Neural cell (in vitro differentiated cells): ENCODE measurements around the gene AFG1L. TPM values are rescaled to one million over a fixed set of nuclear protein-coding genes. Genes with fewer than 3 reads are reported as not detected.
"Not testable (repeated sequence)": the region's sequence is repeated elsewhere in the genome, so short reads cannot be mapped to it uniquely, and the experiment has no call there.

ENCODE experiments used
- H2AFZ ChIP-seq: fragments of 200-600, 300-800 bp; sonication (generic), shearing (Covaris generic); 2 replicates; pipeline ENCODE4 v1.6.0; 2014; ENCODE audit warnings: low read depth, mild to moderate bottlenecking, antibody characterized with exemption, low read length, moderate library complexity
- H3F3A ChIP-seq: fragments of 200-600 bp; shearing (Covaris generic); 2 replicates; pipeline ENCODE4 v1.6.1; 2016; ENCODE audit warnings: mild to moderate bottlenecking, moderate library complexity, mixed read lengths, antibody characterized with exemption, low read length; ENCODE audit not compliant: insufficient read depth, poor library complexity, severe bottlenecking
- H3K27ac ChIP-seq: fragments of 200-600, 300-800 bp; sonication (generic), shearing (Covaris generic); 2 replicates; pipeline ENCODE4 v1.5.1; 2014; ENCODE audit warnings: mild to moderate bottlenecking, low read length, moderate library complexity
- H3K27me3 ChIP-seq: fragments of 300-800, 200-600 bp; sonication (generic), shearing (Covaris generic); 2 replicates; pipeline ENCODE4 v1.6.0; 2014; ENCODE audit warnings: mild to moderate bottlenecking, low read depth, low read length, moderate library complexity; ENCODE audit not compliant: insufficient read depth
- H3K36me3 ChIP-seq: fragments of 300-800, 200-600 bp; sonication (generic), shearing (Covaris generic); 2 replicates; pipeline ENCODE4 v1.5.1; 2014; ENCODE audit warnings: mild to moderate bottlenecking, antibody characterized with exemption, low read length, moderate library complexity; ENCODE audit not compliant: insufficient read depth
- H3K4me2 ChIP-seq: fragments of 300-800, 200-600 bp; sonication (generic), shearing (Covaris generic); 2 replicates; pipeline ENCODE4 v1.6.0; 2014; ENCODE audit warnings: mild to moderate bottlenecking, low read length
- H3K4me3 ChIP-seq: fragments of 300-800, 200-600 bp; sonication (generic), shearing (Covaris generic); 2 replicates; pipeline ENCODE4 v1.5.1; 2014; ENCODE audit warnings: mild to moderate bottlenecking, low read length, moderate library complexity
- H3K79me2 ChIP-seq: fragments of 200-600 bp; shearing (Covaris generic); replicated peaks from 2 replicates; pipeline ENCODE4 v1.6.0; 2014; ENCODE audit warnings: mild to moderate bottlenecking, low read length, moderate library complexity; ENCODE audit not compliant: insufficient read depth
- H3K9ac ChIP-seq: fragments of 300-800, 200-600 bp; sonication (generic), shearing (Covaris generic); 2 replicates; pipeline ENCODE4 v1.6.1; 2016; ENCODE audit warnings: mild to moderate bottlenecking, low read length, mixed read lengths
- H3K9me2 ChIP-seq: fragments of 200-600 bp; shearing (Covaris generic); 2 replicates; pipeline ENCODE4 v1.6.1; 2016; ENCODE audit warnings: mild to moderate bottlenecking, low read length, mixed read lengths; ENCODE audit not compliant: insufficient read depth
- H3K9me3 ChIP-seq: fragments of 200-600, 300-800 bp; sonication (generic), shearing (Covaris generic); 2 replicates; pipeline ENCODE4 v1.6.1; 2016; ENCODE audit warnings: mild to moderate bottlenecking, mixed run types, low read length, moderate library complexity, mixed read lengths
- H4K20me1 ChIP-seq: fragments of 200-600 bp; shearing (Covaris generic); 2 replicates; pipeline ENCODE4 v1.6.1; 2016; ENCODE audit warnings: mild to moderate bottlenecking, mixed run types; ENCODE audit not compliant: insufficient read depth
- EP300 ChIP-seq: fragments of 450-650 bp; conservative IDR thresholded peaks from 2 replicates; pipeline ENCODE4 v1.6.1; 2014; ENCODE audit warnings: antibody characterized with exemption, mild to moderate bottlenecking, moderate library complexity; ENCODE audit not compliant: poor library complexity, severe bottlenecking
- EZH2 ChIP-seq: fragments of 200-600, 300-800 bp; shearing (Covaris generic), sonication (generic); IDR thresholded peaks from 2 replicates; pipeline ENCODE4 v1.6.1; 2014; ENCODE audit warnings: antibody characterized with exemption, low read length, borderline replicate concordance, mild to moderate bottlenecking; ENCODE audit not compliant: insufficient read depth, poor library complexity, severe bottlenecking
- MXI1 ChIP-seq: fragments of 450-650 bp; conservative IDR thresholded peaks from 2 replicates; pipeline ENCODE4 v1.6.1; 2014; ENCODE audit warnings: antibody characterized with exemption, mild to moderate bottlenecking; ENCODE audit not compliant: poor library complexity, severe bottlenecking
- POLR2AphosphoS5 ChIP-seq: IDR thresholded peaks from 2 replicates; pipeline ENCODE4 v1.6.1; 2012
- RAD21 ChIP-seq: fragments of 450-650 bp; conservative IDR thresholded peaks from 2 replicates; pipeline ENCODE4 v1.6.1; 2014; ENCODE audit warnings: antibody characterized with exemption, mild to moderate bottlenecking, moderate library complexity
- SMC3 ChIP-seq: fragments of 450-650 bp; conservative IDR thresholded peaks from 2 replicates; pipeline ENCODE4 v1.6.1; 2014; ENCODE audit warnings: antibody characterized with exemption, mild to moderate bottlenecking, moderate library complexity; ENCODE audit not compliant: poor library complexity
- TAF1 ChIP-seq: IDR thresholded peaks from 2 replicates; pipeline ENCODE4 v1.6.1; 2012; ENCODE audit warnings: low read depth
- polyA plus RNA-seq: library from polyadenylated mRNA; depleted of rRNA; stranded (reverse); fragments of >200 nt; gene quantifications from 2 replicates; pipeline ENCODE4 v1.2.3, GENCODE V29; 2014
- TF ChIP-seq, protein P1 (sequence below): fragments of 450-650 bp; IDR thresholded peaks from 2 replicates; pipeline ENCODE4 v1.5.1; 2014; ENCODE audit warnings: antibody characterized with exemption, mild to moderate bottlenecking, moderate library complexity; ENCODE audit not compliant: poor library complexity, severe bottlenecking
- TF ChIP-seq, protein P2 (sequence below): IDR thresholded peaks from 2 replicates; pipeline ENCODE4 v1.6.1; 2012; ENCODE audit warnings: borderline replicate concordance

AFG1L gene
- polyA plus RNA-seq, 1 donor from 2014 or later, result 3.3 TPM

DNA sequence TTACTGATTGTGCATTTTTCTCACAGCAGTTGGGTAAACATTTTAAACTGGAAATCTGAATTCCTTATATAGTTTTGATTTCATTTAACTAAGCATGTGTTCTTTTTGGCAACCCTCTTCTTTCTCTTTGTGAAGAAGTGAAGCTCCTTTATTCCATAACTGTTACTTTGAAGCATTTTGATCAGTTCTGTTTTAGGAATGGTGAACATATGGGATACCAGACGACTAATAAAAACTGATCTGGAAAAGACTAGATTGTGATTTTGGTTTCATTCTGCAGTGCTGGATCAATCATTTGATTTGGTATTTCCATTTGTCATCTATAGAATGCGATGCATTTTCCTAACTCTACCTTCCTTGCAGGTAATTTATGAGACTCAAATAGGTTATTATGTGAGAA is 9.8 kb downstream of the AFG1L start:
- TF ChIP-seq MXI1 (no peak), RAD21 (no peak), TAF1 (no peak), POLR2AphosphoS5 (no peak), EZH2 (no peak), EP300 (no peak), SMC3 (no peak)
- TF ChIP-seq, protein P1, sequence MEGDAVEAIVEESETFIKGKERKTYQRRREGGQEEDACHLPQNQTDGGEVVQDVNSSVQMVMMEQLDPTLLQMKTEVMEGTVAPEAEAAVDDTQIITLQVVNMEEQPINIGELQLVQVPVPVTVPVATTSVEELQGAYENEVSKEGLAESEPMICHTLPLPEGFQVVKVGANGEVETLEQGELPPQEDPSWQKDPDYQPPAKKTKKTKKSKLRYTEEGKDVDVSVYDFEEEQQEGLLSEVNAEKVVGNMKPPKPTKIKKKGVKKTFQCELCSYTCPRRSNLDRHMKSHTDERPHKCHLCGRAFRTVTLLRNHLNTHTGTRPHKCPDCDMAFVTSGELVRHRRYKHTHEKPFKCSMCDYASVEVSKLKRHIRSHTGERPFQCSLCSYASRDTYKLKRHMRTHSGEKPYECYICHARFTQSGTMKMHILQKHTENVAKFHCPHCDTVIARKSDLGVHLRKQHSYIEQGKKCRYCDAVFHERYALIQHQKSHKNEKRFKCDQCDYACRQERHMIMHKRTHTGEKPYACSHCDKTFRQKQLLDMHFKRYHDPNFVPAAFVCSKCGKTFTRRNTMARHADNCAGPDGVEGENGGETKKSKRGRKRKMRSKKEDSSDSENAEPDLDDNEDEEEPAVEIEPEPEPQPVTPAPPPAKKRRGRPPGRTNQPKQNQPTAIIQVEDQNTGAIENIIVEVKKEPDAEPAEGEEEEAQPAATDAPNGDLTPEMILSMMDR, result no peak
- TF ChIP-seq, protein P2, sequence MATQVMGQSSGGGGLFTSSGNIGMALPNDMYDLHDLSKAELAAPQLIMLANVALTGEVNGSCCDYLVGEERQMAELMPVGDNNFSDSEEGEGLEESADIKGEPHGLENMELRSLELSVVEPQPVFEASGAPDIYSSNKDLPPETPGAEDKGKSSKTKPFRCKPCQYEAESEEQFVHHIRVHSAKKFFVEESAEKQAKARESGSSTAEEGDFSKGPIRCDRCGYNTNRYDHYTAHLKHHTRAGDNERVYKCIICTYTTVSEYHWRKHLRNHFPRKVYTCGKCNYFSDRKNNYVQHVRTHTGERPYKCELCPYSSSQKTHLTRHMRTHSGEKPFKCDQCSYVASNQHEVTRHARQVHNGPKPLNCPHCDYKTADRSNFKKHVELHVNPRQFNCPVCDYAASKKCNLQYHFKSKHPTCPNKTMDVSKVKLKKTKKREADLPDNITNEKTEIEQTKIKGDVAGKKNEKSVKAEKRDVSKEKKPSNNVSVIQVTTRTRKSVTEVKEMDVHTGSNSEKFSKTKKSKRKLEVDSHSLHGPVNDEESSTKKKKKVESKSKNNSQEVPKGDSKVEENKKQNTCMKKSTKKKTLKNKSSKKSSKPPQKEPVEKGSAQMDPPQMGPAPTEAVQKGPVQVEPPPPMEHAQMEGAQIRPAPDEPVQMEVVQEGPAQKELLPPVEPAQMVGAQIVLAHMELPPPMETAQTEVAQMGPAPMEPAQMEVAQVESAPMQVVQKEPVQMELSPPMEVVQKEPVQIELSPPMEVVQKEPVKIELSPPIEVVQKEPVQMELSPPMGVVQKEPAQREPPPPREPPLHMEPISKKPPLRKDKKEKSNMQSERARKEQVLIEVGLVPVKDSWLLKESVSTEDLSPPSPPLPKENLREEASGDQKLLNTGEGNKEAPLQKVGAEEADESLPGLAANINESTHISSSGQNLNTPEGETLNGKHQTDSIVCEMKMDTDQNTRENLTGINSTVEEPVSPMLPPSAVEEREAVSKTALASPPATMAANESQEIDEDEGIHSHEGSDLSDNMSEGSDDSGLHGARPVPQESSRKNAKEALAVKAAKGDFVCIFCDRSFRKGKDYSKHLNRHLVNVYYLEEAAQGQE, result no peak
- H3K79me2 ChIP-seq, result no peaks in the 10 kb centered on the region

DNA sequence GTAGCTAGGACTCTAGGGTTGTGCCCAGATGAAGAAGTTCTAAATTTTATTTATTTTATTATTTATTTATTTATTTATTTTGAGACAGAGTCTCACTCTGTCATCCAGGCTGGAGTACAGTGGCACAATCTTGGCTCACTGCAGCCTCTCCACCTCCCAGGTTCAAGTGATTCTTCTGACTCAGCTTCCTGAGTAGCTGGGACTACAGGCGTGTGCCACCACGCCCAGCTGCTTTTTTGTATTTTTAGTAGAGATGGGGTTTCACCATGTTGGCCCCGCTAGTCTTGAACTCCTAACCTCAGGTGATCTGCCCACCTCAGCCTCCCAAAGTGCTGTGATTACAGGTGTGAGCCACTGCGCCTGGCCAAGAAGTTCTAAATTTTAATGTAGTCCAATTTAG is 13.8 kb downstream of the AFG1L start:
- not testable (repeated sequence) for H3K79me2 ChIP-seq, H3K27me3 ChIP-seq, H3K4me2 ChIP-seq, H3K9ac ChIP-seq, H3F3A ChIP-seq, H3K36me3 ChIP-seq, H3K27ac ChIP-seq, H3K9me2 ChIP-seq, H3K9me3 ChIP-seq, H3K4me3 ChIP-seq, H4K20me1 ChIP-seq, H2AFZ ChIP-seq

More for the DNA sequence above, 9.8 kb downstream of the AFG1L start:
- H4K20me1 ChIP-seq, result no peaks in the 10 kb centered on the region
- H3K9me2 ChIP-seq, result no peaks in the 10 kb centered on the region
- no peaks in the 10 kb centered on the region for H3F3A ChIP-seq
- no peaks in the 10 kb centered on the region for H3K27me3 ChIP-seq
- no peaks in the 10 kb centered on the region for H3K36me3 ChIP-seq
- H3K27ac ChIP-seq, result no peak overlapping the region
- no peaks in the 10 kb centered on the region for H3K9me3 ChIP-seq
- H2AFZ ChIP-seq, result no peak overlapping the region
- H3K4me3 ChIP-seq, result no peak overlapping the region
- H3K4me2 ChIP-seq, result no peak overlapping the region
- H3K9ac ChIP-seq, result no peak overlapping the region

DNA sequence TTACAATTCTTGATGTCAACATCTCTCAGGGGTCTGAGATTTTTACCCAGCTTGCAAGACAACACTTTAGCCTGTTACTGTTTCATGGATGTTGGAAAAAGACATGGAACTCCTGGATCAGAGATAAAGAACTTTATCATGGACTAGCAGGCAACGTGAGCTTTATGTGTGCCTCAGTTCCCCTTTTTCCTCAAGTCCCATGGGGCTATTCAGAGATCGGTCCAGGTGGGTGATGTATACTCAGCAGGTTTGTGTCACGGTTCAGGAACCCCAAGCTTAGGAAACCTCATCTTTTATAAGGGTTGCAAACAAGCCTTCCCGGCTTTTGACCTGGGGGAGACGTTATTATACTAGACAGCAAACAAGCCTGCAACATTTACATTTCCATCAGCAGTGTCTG is 15.0 kb downstream of the AFG1L start:
- H3K4me3 ChIP-seq, result no peak overlapping the region
- H3K27me3 ChIP-seq, result no peaks in the 10 kb centered on the region
- no peaks in the 10 kb centered on the region for H3K9me3 ChIP-seq
- no peak for TF ChIP-seq POLR2AphosphoS5
- TF ChIP-seq, protein P2, result no peak
- no peak for TF ChIP-seq EZH2
- TF ChIP-seq SMC3, result no peak
- no peak for TF ChIP-seq MXI1
- no peak for TF ChIP-seq EP300
- TF ChIP-seq RAD21, result no peak
- TF ChIP-seq TAF1, result no peak
- TF ChIP-seq, protein P1, result no peak
- H3K27ac ChIP-seq, result no peak overlapping the region
- no peaks in the 10 kb centered on the region for H3K36me3 ChIP-seq
- H3K9me2 ChIP-seq, result no peaks in the 10 kb centered on the region
- H4K20me1 ChIP-seq, result no peaks in the 10 kb centered on the region
- H3K4me2 ChIP-seq, result no peak overlapping the region
- H2AFZ ChIP-seq, result no peak overlapping the region
- H3K79me2 ChIP-seq, result no peaks in the 10 kb centered on the region
- H3K9ac ChIP-seq, result no peak overlapping the region
- H3F3A ChIP-seq, result no peaks in the 10 kb centered on the region
